Fibroblast of skin of right biceps (primary cell): ENCODE measurements around the gene ZNF800.

Experiments used
- DNase-seq: peaks from one replicate; pipeline ENCODE4 v3.0.0-alpha.2; 2013

Gene ZNF800

GRCh38 chr7:127390817-127391590 lies 1.5 kb downstream of the ZNF800 start:
- no peak for DNase-seq

- DNase-seq: no peak
Observed at GRCh38 chr7:127390186-127390816, 2.2 kb downstream of the ZNF800 start.

GRCh38 chr7:127389321-127389720 lies 3.2 kb downstream of the ZNF800 start:
- no peak for DNase-seq

- DNase-seq: no peak
Observed at GRCh38 chr7:127387974-127388373, 4.5 kb downstream of the ZNF800 start.

GRCh38 chr7:127383123-127383835 lies 9.2 kb downstream of the ZNF800 start:
- DNase-seq: no peak

- no peak for DNase-seq
Observed at GRCh38 chr7:127382301-127383085, 10.0 kb downstream of the ZNF800 start.

- no peak for DNase-seq
Observed at GRCh38 chr7:127380479-127380878, 12.0 kb downstream of the ZNF800 start.

GRCh38 chr7:127379642-127380041 lies 12.9 kb downstream of the ZNF800 start:
- DNase-seq: no peak

GRCh38 chr7:127378537-127378936 lies 14.0 kb downstream of the ZNF800 start:
- no peak for DNase-seq

- DNase-seq: no peak
Observed at GRCh38 chr7:127377425-127377824, 15.1 kb downstream of the ZNF800 start.

GRCh38 chr7:127375631-127376030 lies 16.9 kb downstream of the ZNF800 start:
- DNase-seq: no peak

GRCh38 chr7:127367679-127368078 lies 24.8 kb downstream of the ZNF800 start:
- DNase-seq: no peak

- no peak for DNase-seq
Observed at GRCh38 chr7:127366680-127367079, 25.8 kb downstream of the ZNF800 start.

- no peak for DNase-seq
Observed at GRCh38 chr7:127365957-127366315, 26.6 kb downstream of the ZNF800 start.

GRCh38 chr7:127365164-127365956 lies 27.1 kb downstream of the ZNF800 start:
- no peak for DNase-seq

GRCh38 chr7:127362364-127363027 lies 30.0 kb downstream of the ZNF800 start:
- DNase-seq: no peak

- DNase-seq: no peak
Observed at GRCh38 chr7:127361736-127362135, 30.8 kb downstream of the ZNF800 start.

- no peak for DNase-seq
Observed at GRCh38 chr7:127359011-127359410, 33.5 kb downstream of the ZNF800 start.

- DNase-seq: no peak
Observed at GRCh38 chr7:127353897-127354296, 38.6 kb downstream of the ZNF800 start.

GRCh38 chr7:127350586-127350985 lies 41.9 kb downstream of the ZNF800 start:
- no peak for DNase-seq

GRCh38 chr7:127349881-127350280 lies 42.6 kb downstream of the ZNF800 start:
- DNase-seq: no peak

- no peak for DNase-seq
Observed at GRCh38 chr7:127348247-127348631, 44.3 kb downstream of the ZNF800 start.
